Measurements from ENCODE around the gene NF1. TPM values are rescaled to one million over a fixed set of nuclear protein-coding genes. Genes with fewer than 3 reads are reported as not detected.
A peak's percentile ranks its signal among the peaks of the same experiment; 100 is the strongest.
"Not testable (repeated sequence)": the region's sequence is repeated elsewhere in the genome, so short reads cannot be mapped to it uniquely, and the experiment has no call there.

Gene NF1
- total RNA-seq, 1 donor from 2014 or later, result 37.8 TPM

GRCh38 chr17:31364012-31364411 is 269.2 kb downstream of the NF1 start:
- ATAC-seq, result no peak
- intact Hi-C loops (cut with micrococcal nuclease), result no loop called here

GRCh38 chr17:31366088-31366487 is 271.3 kb downstream of the NF1 start:
- ATAC-seq, result no peak
- DNase-seq, result no peak
- intact Hi-C loops (cut with micrococcal nuclease), result no loop called here

More at GRCh38 chr17:31364012-31364411, 269.2 kb downstream of the NF1 start:
- DNase-seq, result no peak

GRCh38 chr17:31369266-31369665 is 274.5 kb downstream of the NF1 start:
- no peak for DNase-seq
- intact Hi-C loops (cut with micrococcal nuclease), result no loop called here
- no peak for ATAC-seq

- intact Hi-C loops (cut with micrococcal nuclease), result no loop called here
- ATAC-seq, result no peak
- no peak for DNase-seq
These were observed 276.8 kb downstream of the NF1 start for GRCh38 chr17:31371511-31372097.

- peak; percentile 71 for ATAC-seq
- no peak for DNase-seq
- intact Hi-C loops (cut with micrococcal nuclease), result no loop called here
These were observed 278.6 kb downstream of the NF1 start for GRCh38 chr17:31373150-31374093.

- ATAC-seq (peak; percentile 17), DNase-seq (no peak)
- intact Hi-C loops (cut with micrococcal nuclease), result no loop called here
These were observed 279.3 kb downstream of the NF1 start for GRCh38 chr17:31374094-31374447.

- no peak for ATAC-seq
- intact Hi-C loops (cut with micrococcal nuclease), result no loop called here
- DNase-seq, result no peak
These were observed 279.7 kb downstream of the NF1 start for GRCh38 chr17:31374503-31374902.

GRCh38 chr17:31378638-31379037 is 283.9 kb downstream of the NF1 start:
- intact Hi-C loops (cut with micrococcal nuclease), result no loop called here
- ATAC-seq, result no peak

GRCh38 chr17:31379597-31380205 is 284.9 kb downstream of the NF1 start:
- ATAC-seq, result no peak
- DNase-seq, result no peak
- intact Hi-C loops (cut with micrococcal nuclease), result no loop called here

More at GRCh38 chr17:31378638-31379037, 283.9 kb downstream of the NF1 start:
- no peak for DNase-seq

- intact Hi-C loops (cut with micrococcal nuclease), result no loop called here
- DNase-seq (no peak), ATAC-seq (no peak)
These were observed 286.4 kb downstream of the NF1 start for GRCh38 chr17:31381165-31381668.

GRCh38 chr17:31382668-31383275 is 288.0 kb downstream of the NF1 start:
- peak; percentile 64 for ATAC-seq
- DNase-seq; intact Hi-C loops (cut with micrococcal nuclease): not testable (repeated sequence)

- ATAC-seq; DNase-seq; intact Hi-C loops (cut with micrococcal nuclease): not testable (repeated sequence)
These were observed 288.7 kb downstream of the NF1 start for GRCh38 chr17:31383488-31383887.

GRCh38 chr17:31385428-31386285 is 290.9 kb downstream of the NF1 start:
- ATAC-seq, result no peak
- intact Hi-C loops (cut with micrococcal nuclease), result no loop called here

GRCh38 chr17:31386542-31387075 is 291.8 kb downstream of the NF1 start:
- ATAC-seq (no peak), DNase-seq (no peak)
- intact Hi-C loops (cut with micrococcal nuclease), result no loop called here

More at GRCh38 chr17:31385428-31386285, 290.9 kb downstream of the NF1 start:
- no peak for DNase-seq

GRCh38 chr17:31387438-31387837 is 292.7 kb downstream of the NF1 start:
- ATAC-seq (no peak), DNase-seq (no peak)
- intact Hi-C loops (cut with micrococcal nuclease), result no loop called here

- no peak for DNase-seq
- intact Hi-C loops (cut with micrococcal nuclease), result no loop called here
These were observed 293.6 kb downstream of the NF1 start for GRCh38 chr17:31388351-31388750.

GRCh38 chr17:31388770-31389656 is 294.2 kb downstream of the NF1 start:
- peak; percentile 56 for DNase-seq
- ATAC-seq, result peak; percentile 43
- intact Hi-C loops (cut with micrococcal nuclease), result no loop called here

More at GRCh38 chr17:31388351-31388750, 293.6 kb downstream of the NF1 start:
- no peak for ATAC-seq
